ENCODE results near the gene ANO1.

ANO1 gene

DNA sequence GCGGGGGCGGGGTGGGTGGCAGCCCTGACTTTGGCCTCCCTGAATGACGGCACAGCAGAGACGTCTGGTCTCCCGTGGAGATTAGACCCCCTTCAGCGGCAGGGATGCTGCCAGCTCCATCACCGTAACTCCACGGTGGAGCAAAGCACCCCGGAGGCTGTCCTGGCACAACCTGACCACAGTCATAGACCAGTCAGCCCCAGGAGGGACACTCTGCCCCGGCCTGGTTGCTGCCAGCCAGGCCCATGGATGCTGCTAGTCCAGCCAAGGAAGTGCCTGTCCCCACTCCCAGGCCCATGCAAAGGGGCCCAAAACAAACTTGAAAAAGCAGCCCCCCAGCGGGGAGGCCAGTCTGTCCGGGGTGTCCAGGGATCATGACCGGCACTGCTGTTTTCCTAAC is 11.5 kb upstream of the ANO1 start:
- DNase-seq (ENCODE audit: low read depth) = no peak
- H3K9ac ChIP-seq (ENCODE audit: low read length) = no peak overlapping the region
- H3K9me3 ChIP-seq (ENCODE audit: control insufficient read depth, low read length) = no peaks in the 10 kb centered on the region
- peaks cover 60% of the 10 kb centered on the region for H3K27me3 ChIP-seq (replicated peaks; ENCODE audit: control insufficient read depth, insufficient read depth, low read length)
- no peak overlapping the region for H3K4me3 ChIP-seq (ENCODE audit: low read length)
- H3K36me3 ChIP-seq (ENCODE audit: control insufficient read depth, insufficient read depth, low read length, severe bottlenecking) = no peaks in the 10 kb centered on the region
- no peaks in the 10 kb centered on the region for H3K4me1 ChIP-seq (ENCODE audit: control insufficient read depth, insufficient read depth, low read length)

DNA sequence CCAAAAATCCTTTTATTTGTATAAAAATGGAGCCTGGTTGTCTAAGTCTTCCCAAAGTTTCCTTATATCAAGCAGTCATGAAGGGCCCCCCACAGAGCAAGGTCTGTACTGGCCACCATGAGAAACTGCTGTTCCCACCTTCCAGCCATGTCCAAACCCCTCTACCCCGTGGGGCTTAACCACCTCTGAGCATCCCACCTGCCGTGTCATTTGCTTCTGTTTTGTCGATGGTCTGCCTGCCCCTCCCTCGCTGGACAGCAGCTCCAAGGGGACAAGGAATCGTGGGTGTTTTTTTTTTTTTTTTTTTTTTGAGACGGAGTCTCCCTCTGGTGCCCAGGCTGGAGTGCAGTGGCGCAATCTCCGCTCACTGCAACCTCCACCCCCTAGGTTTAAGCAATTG is 11.1 kb upstream of the ANO1 start:
- no peak for DNase-seq (ENCODE audit: low read depth)
- peaks cover 58% of the 10 kb centered on the region for H3K27me3 ChIP-seq (replicated peaks; ENCODE audit: control insufficient read depth, insufficient read depth, low read length)
- no peaks in the 10 kb centered on the region for H3K9me3 ChIP-seq (ENCODE audit: control insufficient read depth, low read length)
- no peak overlapping the region for H3K4me3 ChIP-seq (ENCODE audit: low read length)
- no peaks in the 10 kb centered on the region for H3K4me1 ChIP-seq (ENCODE audit: control insufficient read depth, insufficient read depth, low read length)
- no peak overlapping the region for H3K9ac ChIP-seq (ENCODE audit: low read length)
- no peaks in the 10 kb centered on the region for H3K36me3 ChIP-seq (ENCODE audit: control insufficient read depth, insufficient read depth, low read length, severe bottlenecking)

DNA sequence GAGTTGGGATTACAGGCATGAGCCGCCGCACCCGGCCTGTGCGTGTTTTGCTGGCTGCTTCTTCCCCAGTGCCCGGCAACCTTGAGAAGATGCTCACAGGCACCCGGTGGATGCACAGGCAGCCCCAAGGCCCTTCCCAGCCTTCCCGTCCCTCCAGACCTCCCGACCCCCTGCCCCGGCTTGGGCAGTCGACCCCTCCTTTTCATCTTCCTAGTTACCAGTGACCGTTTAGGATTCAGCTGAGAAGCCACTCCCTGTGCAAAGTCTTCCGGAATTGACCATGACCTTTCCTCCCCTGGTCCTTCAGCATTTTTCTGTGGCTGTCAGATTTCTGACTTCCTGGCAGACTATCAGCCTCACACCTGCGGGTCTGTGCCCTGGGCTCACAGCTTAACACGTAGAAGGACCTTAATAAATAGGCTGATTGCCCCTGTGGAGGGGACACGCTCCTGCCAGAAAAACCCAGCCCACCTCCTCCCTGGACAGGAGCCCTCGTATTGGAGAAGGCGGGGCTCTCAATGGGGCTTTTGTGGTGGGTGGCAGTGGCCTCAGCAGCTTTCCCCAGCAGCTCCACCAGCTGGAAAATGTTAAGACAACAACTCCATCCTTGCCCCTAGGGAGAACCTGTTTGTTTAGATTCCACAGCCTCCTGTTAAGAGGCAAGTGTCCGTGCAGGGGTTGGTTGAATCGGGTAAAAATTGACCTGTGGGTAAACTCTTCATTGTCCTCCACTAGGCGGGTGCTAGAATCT is 10.4 kb upstream of the ANO1 start:
- Histone ChIP-seq H3K4me1 (ENCODE audit: control insufficient read depth, insufficient read depth, low read length) (no peaks in the 10 kb centered on the region), H3K4me3 (ENCODE audit: low read length) (no peak overlapping the region), H3K36me3 (ENCODE audit: control insufficient read depth, insufficient read depth, low read length, severe bottlenecking) (no peaks in the 10 kb centered on the region), H3K9me3 (ENCODE audit: control insufficient read depth, low read length) (no peaks in the 10 kb centered on the region), H3K27me3 (replicated peaks; ENCODE audit: control insufficient read depth, insufficient read depth, low read length) (peaks cover 55% of the 10 kb centered on the region), H3K9ac (ENCODE audit: low read length) (no peak overlapping the region)
- no peak for DNase-seq (ENCODE audit: low read depth)

DNA sequence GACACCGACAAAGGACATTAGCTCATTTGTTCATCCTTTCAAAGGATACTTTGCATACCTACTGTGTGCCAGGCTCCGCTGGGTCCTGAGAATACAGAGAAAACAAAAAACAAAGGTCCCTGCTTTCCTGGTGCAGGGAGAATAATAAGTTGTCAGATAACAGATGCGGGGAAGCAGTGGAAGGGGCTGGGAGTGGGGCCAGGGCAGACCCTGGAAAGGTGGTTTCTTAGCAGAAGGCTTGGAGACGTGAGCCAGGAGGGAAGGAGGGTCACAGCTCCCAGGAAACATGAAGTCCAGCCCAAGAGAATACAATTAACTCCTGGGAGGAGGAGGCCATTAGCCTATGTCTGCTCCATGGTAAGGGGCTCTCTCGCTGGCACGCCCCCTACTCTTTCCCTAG is 9.8 kb upstream of the ANO1 start:
- H3K9ac ChIP-seq (ENCODE audit: low read length) = no peak overlapping the region
- no peaks in the 10 kb centered on the region for H3K9me3 ChIP-seq (ENCODE audit: control insufficient read depth, low read length)
- no peak for DNase-seq (ENCODE audit: low read depth)
- H3K27me3 ChIP-seq (replicated peaks; ENCODE audit: control insufficient read depth, insufficient read depth, low read length) = peaks cover 58% of the 10 kb centered on the region
- H3K4me1 ChIP-seq (ENCODE audit: control insufficient read depth, insufficient read depth, low read length) = no peaks in the 10 kb centered on the region
- H3K4me3 ChIP-seq (ENCODE audit: low read length) = no peak overlapping the region
- no peaks in the 10 kb centered on the region for H3K36me3 ChIP-seq (ENCODE audit: control insufficient read depth, insufficient read depth, low read length, severe bottlenecking)

DNA sequence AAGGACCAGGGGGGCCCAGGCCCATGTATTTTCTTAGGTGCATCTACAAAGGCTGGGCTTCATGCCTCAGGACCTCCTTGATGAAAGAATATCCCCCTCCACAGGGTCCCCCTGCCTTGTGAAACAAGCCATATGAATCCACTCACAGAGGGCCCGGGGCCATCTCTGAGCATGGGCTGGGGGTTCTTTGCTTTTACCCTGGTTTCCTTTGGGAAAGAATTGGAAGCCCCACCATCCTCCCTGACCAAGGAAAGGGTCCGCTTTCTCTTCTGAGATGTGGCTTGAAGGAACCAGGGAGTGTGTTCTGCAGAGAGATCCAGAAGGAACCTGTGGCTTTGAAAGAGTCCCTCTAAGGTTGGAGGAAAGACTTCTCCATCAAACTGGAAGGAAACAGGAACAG is 9.2 kb upstream of the ANO1 start:
- no peaks in the 10 kb centered on the region for H3K36me3 ChIP-seq (ENCODE audit: control insufficient read depth, insufficient read depth, low read length, severe bottlenecking)
- H3K9me3 ChIP-seq (ENCODE audit: control insufficient read depth, low read length) = no peaks in the 10 kb centered on the region
- H3K4me3 ChIP-seq (ENCODE audit: low read length) = no peak overlapping the region
- no peak overlapping the region for H3K9ac ChIP-seq (ENCODE audit: low read length)
- H3K4me1 ChIP-seq (ENCODE audit: control insufficient read depth, insufficient read depth, low read length) = peaks cover under 1% of the 10 kb centered on the region
- no peak for DNase-seq (ENCODE audit: low read depth)
- peaks cover 56% of the 10 kb centered on the region for H3K27me3 ChIP-seq (replicated peaks; ENCODE audit: control insufficient read depth, insufficient read depth, low read length)

DNA sequence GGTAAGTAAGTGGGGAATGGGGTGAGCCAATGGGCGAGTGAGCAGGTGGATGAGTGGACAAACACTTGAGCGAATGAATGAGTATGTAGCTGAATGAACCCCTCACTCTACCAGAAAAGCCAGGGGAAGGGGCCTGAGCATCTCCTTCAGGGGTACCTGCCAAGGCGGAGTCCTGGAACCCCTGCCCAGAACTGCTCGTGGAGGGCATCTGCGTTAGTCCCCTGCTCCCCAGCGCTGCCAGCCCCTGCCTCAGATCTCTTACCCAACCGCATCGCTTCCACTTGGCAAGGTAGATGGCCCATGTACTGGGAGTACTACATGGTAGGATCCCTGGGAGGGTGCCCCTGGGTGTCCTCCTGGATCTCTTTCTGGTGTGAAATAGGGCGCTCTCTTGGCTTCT is 7.4 kb upstream of the ANO1 start:
- Histone ChIP-seq H3K9me3 (ENCODE audit: control insufficient read depth, low read length) (no peaks in the 10 kb centered on the region), H3K4me1 (ENCODE audit: control insufficient read depth, insufficient read depth, low read length) (peaks cover 3% of the 10 kb centered on the region), H3K36me3 (ENCODE audit: control insufficient read depth, insufficient read depth, low read length, severe bottlenecking) (no peaks in the 10 kb centered on the region), H3K4me3 (ENCODE audit: low read length) (no peak overlapping the region), H3K9ac (ENCODE audit: low read length) (no peak overlapping the region), H3K27me3 (replicated peaks; ENCODE audit: control insufficient read depth, insufficient read depth, low read length) (peaks cover 54% of the 10 kb centered on the region)
- DNase-seq (ENCODE audit: low read depth) = no peak

DNA sequence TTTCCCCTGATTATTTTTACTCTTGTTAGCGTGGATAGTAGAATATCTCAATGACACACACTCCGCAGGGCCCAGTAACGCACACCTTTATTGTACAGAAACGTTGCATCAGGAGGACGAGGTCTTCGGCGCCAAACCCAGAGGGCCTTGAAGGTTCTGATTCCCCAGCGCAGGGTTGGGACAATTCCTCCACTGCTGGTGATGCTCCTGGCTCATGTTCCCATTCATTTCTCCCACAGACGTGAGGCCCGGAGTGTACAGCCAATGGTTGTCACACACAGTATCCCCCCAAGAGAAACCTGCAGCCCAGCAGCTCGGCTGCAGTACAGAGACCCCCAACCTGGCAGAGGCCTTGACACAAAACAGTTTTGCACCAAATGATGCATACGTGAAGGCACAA is 6.1 kb upstream of the ANO1 start:
- DNase-seq (ENCODE audit: low read depth) = no peak
- Histone ChIP-seq H3K36me3 (ENCODE audit: control insufficient read depth, insufficient read depth, low read length, severe bottlenecking) (no peaks in the 10 kb centered on the region), H3K9ac (ENCODE audit: low read length) (no peak overlapping the region), H3K4me1 (ENCODE audit: control insufficient read depth, insufficient read depth, low read length) (peaks cover 3% of the 10 kb centered on the region), H3K4me3 (ENCODE audit: low read length) (no peak overlapping the region), H3K9me3 (ENCODE audit: control insufficient read depth, low read length) (no peaks in the 10 kb centered on the region), H3K27me3 (replicated peaks; ENCODE audit: control insufficient read depth, insufficient read depth, low read length) (peaks cover 60% of the 10 kb centered on the region)

DNA sequence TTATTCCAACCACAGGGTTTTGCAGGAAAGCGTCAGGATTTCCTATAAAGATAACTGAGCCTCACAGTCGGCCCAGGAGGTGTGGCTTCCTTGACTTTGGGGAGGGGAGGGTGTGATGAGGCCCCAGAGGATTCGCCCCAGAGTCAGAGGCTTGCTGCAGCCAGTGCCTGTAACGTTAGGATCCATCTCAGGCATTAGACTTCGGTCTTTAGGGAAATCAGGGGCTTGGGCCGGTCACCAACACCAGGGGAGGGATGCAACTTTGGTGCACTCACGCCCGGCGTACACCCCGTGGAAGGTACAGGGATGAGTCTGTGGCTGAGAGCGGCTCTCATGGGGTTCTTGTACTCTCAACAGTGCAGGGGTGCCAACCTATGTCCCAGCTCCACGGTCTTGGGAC is 5.7 kb upstream of the ANO1 start:
- H3K9ac ChIP-seq (ENCODE audit: low read length) = no peak overlapping the region
- no peak overlapping the region for H3K4me3 ChIP-seq (ENCODE audit: low read length)
- no peak for DNase-seq (ENCODE audit: low read depth)
- H3K9me3 ChIP-seq (ENCODE audit: control insufficient read depth, low read length) = no peaks in the 10 kb centered on the region
- H3K27me3 ChIP-seq (replicated peaks; ENCODE audit: control insufficient read depth, insufficient read depth, low read length) = peaks cover 64% of the 10 kb centered on the region
- peaks cover 3% of the 10 kb centered on the region for H3K4me1 ChIP-seq (ENCODE audit: control insufficient read depth, insufficient read depth, low read length)
- no peaks in the 10 kb centered on the region for H3K36me3 ChIP-seq (ENCODE audit: control insufficient read depth, insufficient read depth, low read length, severe bottlenecking)

DNA sequence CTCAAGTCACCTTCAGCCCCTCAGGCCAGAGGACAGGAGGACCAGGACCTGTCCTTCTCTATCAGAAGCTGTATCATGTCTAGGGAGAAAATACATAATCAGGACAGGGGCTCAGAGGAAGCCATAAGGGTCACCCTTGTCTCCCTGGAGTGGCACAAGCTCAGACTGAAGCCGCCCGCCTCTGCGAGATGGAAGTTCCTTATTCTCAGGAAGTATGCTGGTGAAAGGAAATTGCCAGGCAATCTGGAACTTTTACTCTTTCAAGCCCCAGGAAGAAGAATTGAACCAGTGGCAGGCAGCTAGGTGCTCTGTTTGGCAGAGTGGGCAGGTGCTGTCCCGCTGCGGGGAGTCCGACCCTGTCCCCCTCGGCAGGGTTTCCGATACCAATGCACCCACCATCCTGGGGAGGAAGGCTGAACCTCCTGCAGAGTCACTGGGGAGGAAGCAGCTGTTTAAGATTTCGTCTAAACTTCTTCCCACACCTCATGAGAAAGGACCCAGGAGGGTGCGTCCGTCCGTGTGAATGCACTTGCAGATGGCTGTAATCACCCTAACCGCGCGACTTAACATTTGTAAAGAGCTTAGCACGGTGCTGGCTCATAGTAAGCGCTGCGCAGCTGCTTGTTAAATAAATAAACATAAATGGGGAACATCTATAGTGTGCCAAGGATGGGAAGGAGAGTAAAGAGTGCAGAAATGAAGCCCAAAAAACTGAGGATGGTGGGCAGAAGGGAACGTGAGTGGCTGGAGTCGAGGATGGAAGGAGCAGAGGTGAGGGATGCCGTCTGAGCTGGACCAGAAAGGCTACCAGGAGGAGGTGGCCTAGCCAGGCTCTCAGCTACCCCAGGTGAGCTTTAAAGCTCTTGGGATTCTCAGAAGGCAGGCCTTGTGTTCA is 5.0 kb upstream of the ANO1 start:
- Histone ChIP-seq H3K4me1 (ENCODE audit: control insufficient read depth, insufficient read depth, low read length) (peaks cover 3% of the 10 kb centered on the region), H3K27me3 (replicated peaks; ENCODE audit: control insufficient read depth, insufficient read depth, low read length) (peaks cover 64% of the 10 kb centered on the region), H3K4me3 (ENCODE audit: low read length) (no peak overlapping the region), H3K36me3 (ENCODE audit: control insufficient read depth, insufficient read depth, low read length, severe bottlenecking) (no peaks in the 10 kb centered on the region), H3K9ac (ENCODE audit: low read length) (no peak overlapping the region), H3K9me3 (ENCODE audit: control insufficient read depth, low read length) (no peaks in the 10 kb centered on the region)
- DNase-seq (ENCODE audit: low read depth) = no peak

DNA sequence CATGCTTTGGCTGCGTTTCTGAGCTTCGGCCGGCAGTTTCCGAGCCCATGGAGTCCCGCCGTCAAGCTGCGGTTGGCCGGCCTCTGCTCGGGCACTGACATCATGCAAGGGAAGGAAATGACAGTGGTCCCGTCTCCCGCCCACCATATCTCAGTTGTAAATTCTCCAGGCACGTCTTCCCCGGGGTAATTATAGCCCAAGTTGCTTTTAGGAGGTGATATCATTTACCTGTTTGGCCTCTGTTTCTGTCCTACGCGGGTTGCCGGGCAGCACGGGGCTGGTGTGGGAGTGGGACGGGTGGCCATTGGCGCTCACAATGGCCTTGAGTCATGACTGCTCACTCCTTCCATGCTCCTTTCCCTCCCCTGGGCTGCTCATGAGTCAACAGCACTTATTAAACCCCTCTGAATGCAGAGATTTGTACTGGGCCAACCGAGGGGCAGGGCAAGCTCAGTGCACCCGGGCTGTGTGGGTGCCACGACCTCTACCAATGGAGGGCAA is 4.2 kb upstream of the ANO1 start:
- H3K36me3 ChIP-seq (ENCODE audit: control insufficient read depth, insufficient read depth, low read length, severe bottlenecking) = no peaks in the 10 kb centered on the region
- H3K4me3 ChIP-seq (ENCODE audit: low read length) = no peak overlapping the region
- H3K27me3 ChIP-seq (replicated peaks; ENCODE audit: control insufficient read depth, insufficient read depth, low read length) = peaks cover 57% of the 10 kb centered on the region
- peak; percentile 13 for DNase-seq (ENCODE audit: low read depth)
- H3K9me3 ChIP-seq (ENCODE audit: control insufficient read depth, low read length) = no peaks in the 10 kb centered on the region
- no peak overlapping the region for H3K9ac ChIP-seq (ENCODE audit: low read length)
- peaks cover 3% of the 10 kb centered on the region for H3K4me1 ChIP-seq (ENCODE audit: control insufficient read depth, insufficient read depth, low read length)

DNA sequence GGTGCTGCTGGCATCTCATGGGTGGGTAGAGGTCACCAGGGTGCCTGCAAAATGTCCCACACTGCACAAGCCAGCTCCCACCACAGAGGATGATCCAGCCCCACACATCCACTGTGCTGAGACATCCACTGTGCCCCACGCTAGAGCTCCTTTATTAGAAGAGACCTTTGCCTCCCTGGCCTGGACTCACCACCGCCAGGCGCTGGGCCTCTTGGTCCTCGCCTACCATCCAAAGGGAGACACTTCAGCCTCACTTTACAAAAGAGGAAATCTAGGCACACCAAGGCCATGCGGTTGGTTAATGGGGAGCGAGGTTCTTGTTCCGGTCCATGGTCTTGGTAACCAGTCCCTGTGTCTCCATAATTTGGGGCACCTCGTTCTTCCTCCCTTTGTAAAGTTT is 3.4 kb upstream of the ANO1 start:
- Histone ChIP-seq H3K9ac (ENCODE audit: low read length) (no peak overlapping the region), H3K4me3 (ENCODE audit: low read length) (no peak overlapping the region), H3K9me3 (ENCODE audit: control insufficient read depth, low read length) (no peaks in the 10 kb centered on the region), H3K4me1 (ENCODE audit: control insufficient read depth, insufficient read depth, low read length) (peaks cover 3% of the 10 kb centered on the region), H3K27me3 (replicated peaks; ENCODE audit: control insufficient read depth, insufficient read depth, low read length) (peaks cover 57% of the 10 kb centered on the region), H3K36me3 (ENCODE audit: control insufficient read depth, insufficient read depth, low read length, severe bottlenecking) (no peaks in the 10 kb centered on the region)
- no peak for DNase-seq (ENCODE audit: low read depth)

All from adipocyte (in vitro differentiated cells).